SJCRH30 (cell line): ENCODE results near the gene PTPRCAP. TPM values are rescaled to one million over a fixed set of nuclear protein-coding genes. Genes with fewer than 3 reads are reported as not detected.
"Not testable (repeated sequence)": the region's sequence is repeated elsewhere in the genome, so short reads cannot be mapped to it uniquely, and the experiment has no call there.

Experiments used
- DNase-seq, 2 experiments: peaks; one replicate each; pipeline ENCODE4 v3.0.0-alpha.2; 2015 to 2020
- H3K27ac ChIP-seq: fragments of 250-450 bp; sonication (Bioruptor Pico); 2 replicates; pipeline ENCODE4 v1.5.1; 2020; ENCODE audit warnings: mild to moderate bottlenecking, moderate library complexity
- H3K27me3 ChIP-seq: fragments of 250-450 bp; sonication (Bioruptor Pico); 2 replicates; pipeline ENCODE4 v1.5.1; 2020; ENCODE audit warnings: mild to moderate bottlenecking, moderate library complexity
- H3K36me3 ChIP-seq: fragments of 250-450 bp; sonication (Bioruptor Pico); 2 replicates; pipeline ENCODE4 v1.5.1; 2020; ENCODE audit warnings: mild to moderate bottlenecking, moderate library complexity
- H3K4me1 ChIP-seq: fragments of 250-450 bp; sonication (Bioruptor Pico); 2 replicates; pipeline ENCODE4 v1.5.1; 2020; ENCODE audit warnings: mild to moderate bottlenecking, moderate library complexity
- H3K4me3 ChIP-seq: fragments of 250-450 bp; sonication (Bioruptor Pico); 2 replicates; pipeline ENCODE4 v1.5.1; 2020; ENCODE audit warnings: mild to moderate bottlenecking, moderate library complexity
- H3K9me3 ChIP-seq: fragments of 250-450 bp; sonication (Bioruptor Pico); replicated peaks from 2 replicates; pipeline ENCODE4 v1.5.1; 2020; ENCODE audit warnings: mild to moderate bottlenecking, moderate library complexity
- total RNA-seq: library from RNA; depleted of rRNA; stranded (reverse); fragments of >200 nt; shearing (Covaris generic); gene quantifications from 2 replicates; pipeline ENCODE4 v1.2.3, GENCODE V29; 2014; rRNA removed

PTPRCAP gene
- total RNA-seq = 1.1 TPM in 1 of 2 replicates, not detected in the other

DNA sequence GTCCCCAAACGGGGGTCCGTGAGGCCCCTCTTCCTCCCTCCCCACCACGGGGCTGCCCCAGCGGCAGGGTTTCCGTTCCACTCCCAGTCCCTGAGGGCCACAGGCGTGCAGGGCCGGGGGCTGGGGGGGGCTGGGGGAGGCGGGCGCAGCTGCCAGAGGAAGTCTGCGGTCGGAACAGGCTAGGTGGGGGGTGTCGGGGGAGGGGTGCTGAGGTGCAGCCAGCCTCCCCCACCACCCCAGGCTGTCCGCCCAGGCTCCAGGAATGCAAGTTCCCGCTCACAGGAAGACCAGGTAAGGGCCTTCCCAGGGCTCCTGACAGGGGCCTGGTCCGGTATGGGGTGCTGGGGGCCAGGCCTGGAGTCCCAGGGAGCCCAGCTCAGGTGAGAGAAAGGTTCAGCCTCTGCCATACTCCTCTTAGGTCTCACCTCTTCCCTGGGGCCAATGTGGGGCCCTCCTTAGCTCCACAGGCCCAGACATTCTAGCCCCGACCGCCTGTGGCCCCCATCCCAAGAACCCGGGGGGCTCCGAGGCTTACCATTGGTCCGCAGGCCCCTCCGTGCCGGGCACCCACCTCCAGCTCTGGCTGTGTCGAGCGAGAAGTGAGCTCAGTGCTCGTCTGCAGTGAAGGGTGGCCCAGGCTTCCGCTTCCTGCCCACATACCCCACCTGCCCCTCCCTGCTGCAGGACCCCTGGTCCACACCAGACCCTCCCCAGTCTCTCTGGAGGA, at the start of gene PTPRCAP:
Gene PTPRCAP (minus strand): TSS at position 601 of the 727 bp plus-strand sequence. CDS start 63 bp downstream, at position 538.
- no peaks in the 10 kb centered on the region for H3K9me3 ChIP-seq
- DNase-seq = no peak
- H3K36me3 ChIP-seq = 0 out of 2 replicates have a peak, but pooled peaks cover 5% of the 10 kb centered on the region
- H3K27ac ChIP-seq = no peak within 1 kb of the TSS
- peaks cover 8% of the 10 kb centered on the region; the same call in 1 of the 2 replicates for H3K4me1 ChIP-seq
- H3K27me3 ChIP-seq = no peaks in the 10 kb centered on the region
- no peak within 1 kb of the TSS for H3K4me3 ChIP-seq

- no peak overlapping the region for H3K27ac ChIP-seq
- H3K4me3 ChIP-seq = no peak overlapping the region
- DNase-seq = no peak
- no peaks in the 10 kb centered on the region for H3K9me3 ChIP-seq
- H3K36me3 ChIP-seq = no peaks in the 10 kb centered on the region
- no peaks in the 10 kb centered on the region for H3K4me1 ChIP-seq
- H3K27me3 ChIP-seq = no peaks in the 10 kb centered on the region
Measured at GRCh38 chr11:67486481-67487195, 49.2 kb upstream of the PTPRCAP start.

- H3K27me3 ChIP-seq, H3K4me3 ChIP-seq, DNase-seq, H3K36me3 ChIP-seq, H3K27ac ChIP-seq, H3K9me3 ChIP-seq, H3K4me1 ChIP-seq: not testable (repeated sequence)
Measured at GRCh38 chr11:67485873-67486361, 48.4 kb upstream of the PTPRCAP start.

GRCh38 chr11:67484847-67485311, 47.4 kb upstream of the PTPRCAP start:
- no peaks in the 10 kb centered on the region for H3K27me3 ChIP-seq
- no peaks in the 10 kb centered on the region for H3K4me1 ChIP-seq
- H3K27ac ChIP-seq = no peak overlapping the region
- H3K36me3 ChIP-seq = no peaks in the 10 kb centered on the region
- no peaks in the 10 kb centered on the region for H3K9me3 ChIP-seq
- no peak overlapping the region for H3K4me3 ChIP-seq
- DNase-seq = no peak

GRCh38 chr11:67483831-67484665, 46.6 kb upstream of the PTPRCAP start:
- no peak overlapping the region for H3K27ac ChIP-seq
- no peak for DNase-seq

DNA sequence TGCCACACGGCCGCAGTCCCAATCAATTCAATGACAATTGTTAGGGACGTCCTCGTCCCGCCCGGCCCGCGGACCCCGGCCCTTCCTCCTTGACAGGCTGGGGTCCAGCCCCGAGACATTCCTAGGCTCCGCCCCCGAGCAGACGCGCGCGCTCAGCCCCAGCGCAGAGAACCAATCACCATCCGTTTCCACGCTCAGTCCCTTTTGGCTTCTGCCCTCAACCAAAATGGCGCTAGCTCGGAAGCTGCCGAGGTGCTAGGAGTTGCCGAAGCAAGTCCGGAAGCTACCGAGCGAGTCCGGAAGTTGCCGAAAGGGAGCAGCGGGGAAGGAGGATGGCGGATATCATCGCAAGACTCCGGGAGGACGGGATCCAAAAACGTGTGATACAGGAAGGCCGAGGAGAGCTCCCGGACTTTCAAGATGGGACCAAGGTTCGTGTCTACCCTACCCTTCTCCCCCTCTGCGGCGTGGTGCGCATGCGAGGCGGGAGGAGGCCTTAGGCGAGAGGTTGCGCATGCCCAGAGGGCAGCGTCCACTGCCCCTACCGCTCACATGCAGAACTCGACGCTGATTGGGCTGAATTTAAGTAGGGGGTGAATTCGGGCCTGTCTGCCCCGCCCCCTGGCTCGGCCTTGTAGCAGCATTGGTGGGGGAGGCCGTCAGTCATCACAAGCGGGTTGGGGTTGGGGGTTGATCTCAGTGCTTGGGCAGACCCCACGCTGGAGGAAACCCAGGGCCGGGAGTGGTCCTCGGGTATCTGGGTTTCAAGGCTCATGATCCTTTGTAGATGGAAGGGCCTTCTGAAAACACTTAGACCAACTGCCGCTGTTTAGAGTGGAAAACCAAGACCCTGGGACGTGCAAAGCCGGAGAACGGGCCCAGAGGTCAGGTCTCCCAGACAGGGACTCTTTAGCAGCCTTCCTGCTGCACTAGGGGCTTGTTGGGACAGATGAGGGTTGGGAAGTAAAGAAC, 45.6 kb upstream of the PTPRCAP start, which contains the start of gene AIP:
Gene AIP (plus strand): TSS at position 200 of the 972 bp plus-strand sequence. CDS start 133 bp downstream, at position 333.
- no peaks in the 10 kb centered on the region for H3K9me3 ChIP-seq

More at GRCh38 chr11:67483831-67484665, 46.6 kb upstream of the PTPRCAP start:
- Histone ChIP-seq H3K4me1 (no peaks in the 10 kb centered on the region), H3K27me3 (no peaks in the 10 kb centered on the region), H3K9me3 (no peaks in the 10 kb centered on the region), H3K36me3 (no peaks in the 10 kb centered on the region), H3K4me3 (no peak overlapping the region)

GRCh38 chr11:67482275-67482826, 44.9 kb upstream of the PTPRCAP start:
- H3K4me3 ChIP-seq = peak overlapping the region; percentile 56
- no peak overlapping the region; the same call in 1 of the 2 replicates for H3K27ac ChIP-seq
- H3K27me3 ChIP-seq = no peaks in the 10 kb centered on the region
- no peak for DNase-seq
- no peaks in the 10 kb centered on the region for H3K36me3 ChIP-seq
- no peaks in the 10 kb centered on the region for H3K9me3 ChIP-seq
- no peaks in the 10 kb centered on the region for H3K4me1 ChIP-seq

More for the DNA sequence above, 45.6 kb upstream of the PTPRCAP start, which contains the start of gene AIP:
- Histone ChIP-seq H3K4me1 (no peaks in the 10 kb centered on the region), H3K27me3 (no peaks in the 10 kb centered on the region), H3K36me3 (no peaks in the 10 kb centered on the region), H3K27ac (peak within 1 kb of the TSS; percentile 45), H3K4me3 (peak within 1 kb of the TSS; percentile 56)
- peak; percentile 97 to 98 for DNase-seq

DNA sequence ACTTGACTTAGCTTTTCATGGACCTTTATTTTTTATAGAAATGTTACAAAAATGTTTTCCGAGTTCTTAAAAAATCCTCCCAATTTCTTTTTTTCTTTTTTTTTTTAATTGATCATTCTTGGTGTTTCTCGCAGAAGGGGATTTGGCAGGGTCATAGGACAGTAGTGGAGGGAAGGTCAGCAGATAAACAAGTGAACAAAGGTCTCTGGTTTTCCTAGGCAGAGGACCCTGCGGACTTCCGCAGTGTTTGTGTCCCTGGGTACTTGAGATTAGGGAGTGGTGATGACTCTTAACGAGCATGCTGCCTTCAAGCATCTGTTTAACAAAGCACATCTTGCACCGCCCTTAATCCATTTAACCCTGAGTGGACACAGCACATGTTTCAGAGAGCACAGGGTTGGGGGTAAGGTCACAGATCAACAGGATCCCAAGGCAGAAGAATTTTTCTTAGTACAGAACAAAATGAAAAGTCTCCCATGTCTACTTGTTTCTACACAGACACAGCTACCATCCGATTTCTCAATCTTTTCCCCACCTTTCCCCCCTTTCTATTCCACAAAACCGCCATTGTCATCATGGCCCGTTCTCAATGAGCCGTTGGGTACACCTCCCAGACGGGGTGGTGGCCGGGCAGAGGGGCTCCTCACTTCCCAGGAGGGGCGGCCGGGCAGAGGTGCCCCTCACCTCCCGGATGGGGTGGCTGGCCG, 40.0 kb upstream of the PTPRCAP start:
- H3K4me1 ChIP-seq, H3K36me3 ChIP-seq, H3K4me3 ChIP-seq, H3K27ac ChIP-seq, DNase-seq, H3K27me3 ChIP-seq, H3K9me3 ChIP-seq: not testable (repeated sequence)

GRCh38 chr11:67476692-67477091, 39.2 kb upstream of the PTPRCAP start:
- not testable (repeated sequence) for H3K4me1 ChIP-seq, H3K9me3 ChIP-seq

GRCh38 chr11:67472882-67473281, 35.4 kb upstream of the PTPRCAP start:
- H3K36me3 ChIP-seq = no peaks in the 10 kb centered on the region
- no peak overlapping the region for H3K4me3 ChIP-seq
- H3K9me3 ChIP-seq = no peaks in the 10 kb centered on the region
- H3K27ac ChIP-seq = no peak overlapping the region
- no peak for DNase-seq
- no peaks in the 10 kb centered on the region for H3K4me1 ChIP-seq
- no peaks in the 10 kb centered on the region for H3K27me3 ChIP-seq

More at GRCh38 chr11:67476692-67477091, 39.2 kb upstream of the PTPRCAP start:
- not testable (repeated sequence) for H3K36me3 ChIP-seq, H3K27ac ChIP-seq, H3K4me3 ChIP-seq, H3K27me3 ChIP-seq, DNase-seq

- no peaks in the 10 kb centered on the region for H3K36me3 ChIP-seq
- H3K9me3 ChIP-seq = no peaks in the 10 kb centered on the region
- H3K27ac ChIP-seq = no peak overlapping the region
- H3K27me3 ChIP-seq = no peaks in the 10 kb centered on the region
- no peaks in the 10 kb centered on the region for H3K4me1 ChIP-seq
- no peak for DNase-seq
- H3K4me3 ChIP-seq = no peak overlapping the region
Measured at GRCh38 chr11:67470337-67471002, 33.0 kb upstream of the PTPRCAP start.

DNA sequence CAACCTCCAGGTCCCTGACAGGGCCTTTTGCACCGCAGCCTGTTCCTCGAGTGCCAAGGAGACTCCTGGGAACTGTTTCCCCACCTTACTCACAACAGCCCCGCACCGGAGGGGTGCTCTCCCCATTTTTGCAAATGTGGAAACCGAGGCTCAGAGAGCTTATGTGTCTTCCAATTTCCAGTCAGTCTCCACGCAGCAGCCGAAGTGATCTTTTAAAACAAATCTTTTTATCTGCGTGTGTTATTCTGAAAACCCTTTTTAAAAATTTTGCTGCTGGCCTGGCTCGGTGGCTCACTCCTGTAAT, 32.0 kb upstream of the PTPRCAP start:
- Histone ChIP-seq H3K9me3 (no peaks in the 10 kb centered on the region), H3K36me3 (no peaks in the 10 kb centered on the region), H3K4me3 (peak overlapping the region; percentile 90), H3K27me3 (no peaks in the 10 kb centered on the region), H3K4me1 (no peaks in the 10 kb centered on the region), H3K27ac (no peak overlapping the region; the same call in 1 of the 2 replicates)
- no peak for DNase-seq
